Suprapubic skin (tissue), 4 donors: ENCODE results near the gene RNF150. TPM values are rescaled to one million over a fixed set of nuclear protein-coding genes. Genes with fewer than 3 reads are reported as not detected.
"Not testable (repeated sequence)": the region's sequence is repeated elsewhere in the genome, so short reads cannot be mapped to it uniquely, and the experiment has no call there.

Experiments used
- DNase-seq, 2 donors: peaks; one replicate each; pipeline ENCODE4 v3.0.0-alpha.2; 2019; ENCODE audit warnings: low spot score in 2 of 2
- H3K27ac ChIP-seq: fragments of 200-600 bp; sonication (generic); one replicate; pipeline ENCODE4 v1.5.1; 2019
- H3K27me3 ChIP-seq: fragments of 200-600 bp; sonication (generic); one replicate; pipeline ENCODE4 v1.5.1; 2019
- H3K36me3 ChIP-seq: fragments of 200-600 bp; sonication (generic); one replicate; pipeline ENCODE4 v1.5.1; 2019
- H3K4me1 ChIP-seq: fragments of 200-600 bp; sonication (generic); one replicate; pipeline ENCODE4 v1.5.1; 2019
- H3K4me3 ChIP-seq: fragments of 200-600 bp; sonication (generic); one replicate; pipeline ENCODE4 v1.5.1; 2019; ENCODE audit warnings: mild to moderate bottlenecking
- H3K9me3 ChIP-seq: fragments of 200-600 bp; sonication (generic); one replicate; pipeline ENCODE4 v1.5.1; 2019
- CTCF ChIP-seq, 2 donors: fragments of 200-600 bp in 1 of 2; fragments of 450-650 bp in 1 of 2; sonication (generic) in 1 of 2; IDR thresholded peaks; one replicate each; pipeline ENCODE4 v1.5.1; 2016 to 2019; ENCODE audit warnings: antibody characterized with exemption in 2 of 2, mild to moderate bottlenecking in 1 of 2, moderate library complexity in 1 of 2
- EP300 ChIP-seq: sonication (generic); formaldehyde crosslinking; IDR thresholded peaks from one replicate; pipeline ENCODE4 v1.6.1; 2017; ENCODE audit warnings: antibody characterized with exemption
- POLR2A ChIP-seq, 2 donors: fragments of 450-650 bp; IDR thresholded peaks; one replicate each; pipeline ENCODE4 v1.6.1; 2017; ENCODE audit warnings: antibody characterized with exemption in 2 of 2, mild to moderate bottlenecking in 2 of 2, moderate library complexity in 2 of 2
- POLR2AphosphoS5 ChIP-seq, 3 donors: sonication (generic); formaldehyde crosslinking; IDR thresholded peaks; one replicate each; pipeline ENCODE4 v1.6.1; 2017; ENCODE audit warnings: antibody characterized with exemption in 3 of 3
- WGBS: methylation state at CpG from one replicate; pipeline ENCODE4 v1.1.5; 2018; 5-methylcytosine and 5-hydroxymethylcytosine counted together
- total RNA-seq, 4 donors: library from RNA; depleted of rRNA; stranded (reverse); fragments of >200 nt; gene quantifications; one replicate each; pipeline ENCODE4 v1.1.0, GENCODE V29; 2016

The RNF150 gene
- total RNA-seq, 4 donors from 2014 or later = 0.83 to 4.0 (median 2.6) TPM

- Histone ChIP-seq H3K4me3 (no peak overlapping the region), H3K4me1 (no peaks in the 10 kb centered on the region), H3K27me3 (no peaks in the 10 kb centered on the region), H3K27ac (no peak overlapping the region), H3K36me3 (no peaks in the 10 kb centered on the region), H3K9me3 (no peaks in the 10 kb centered on the region)
- 55% methylated on average over 4 of the region's 4 CpGs for WGBS
- DNase-seq = no peak
- no peak for TF ChIP-seq CTCF (IDR thresholded peaks at IDR 0.05)
- TF ChIP-seq POLR2A (IDR thresholded peaks at IDR 0.05) = no peak
- no peak for TF ChIP-seq POLR2AphosphoS5 (IDR thresholded peaks at IDR 0.05)
- TF ChIP-seq EP300 = no peak
These were observed 321.8 kb downstream of the RNF150 start for GRCh38 chr4:140811429-140811828.

GRCh38 chr4:140810591-140811169, 322.6 kb downstream of the RNF150 start:
- H3K27me3 ChIP-seq, DNase-seq, H3K36me3 ChIP-seq, H3K9me3 ChIP-seq, H3K4me1 ChIP-seq, H3K27ac ChIP-seq, H3K4me3 ChIP-seq: not testable (repeated sequence)
- WGBS = 55% methylated on average over 1 of the region's 1 CpG

Other genes with a start within 250 kb of the RNF150 start
- 10 to 100 TPM; 14.3 to 17.9 (median 16.5) TPM for gene ZNF330, start 87.4 kb upstream of the RNF150 start, total RNA-seq